HG02970 (cell line): ENCODE measurements around the gene CTNS.

Source experiments
- ATAC-seq: cut with Tn5 transposase; IDR thresholded peaks from one replicate; pipeline ENCODE4 v1.9.1; 2021; ENCODE audit warnings: mild to moderate bottlenecking, moderate library complexity, moderate number of reproducible peaks; ENCODE audit not compliant: unreplicated experiment, low FRiP score

The CTNS gene

DNA sequence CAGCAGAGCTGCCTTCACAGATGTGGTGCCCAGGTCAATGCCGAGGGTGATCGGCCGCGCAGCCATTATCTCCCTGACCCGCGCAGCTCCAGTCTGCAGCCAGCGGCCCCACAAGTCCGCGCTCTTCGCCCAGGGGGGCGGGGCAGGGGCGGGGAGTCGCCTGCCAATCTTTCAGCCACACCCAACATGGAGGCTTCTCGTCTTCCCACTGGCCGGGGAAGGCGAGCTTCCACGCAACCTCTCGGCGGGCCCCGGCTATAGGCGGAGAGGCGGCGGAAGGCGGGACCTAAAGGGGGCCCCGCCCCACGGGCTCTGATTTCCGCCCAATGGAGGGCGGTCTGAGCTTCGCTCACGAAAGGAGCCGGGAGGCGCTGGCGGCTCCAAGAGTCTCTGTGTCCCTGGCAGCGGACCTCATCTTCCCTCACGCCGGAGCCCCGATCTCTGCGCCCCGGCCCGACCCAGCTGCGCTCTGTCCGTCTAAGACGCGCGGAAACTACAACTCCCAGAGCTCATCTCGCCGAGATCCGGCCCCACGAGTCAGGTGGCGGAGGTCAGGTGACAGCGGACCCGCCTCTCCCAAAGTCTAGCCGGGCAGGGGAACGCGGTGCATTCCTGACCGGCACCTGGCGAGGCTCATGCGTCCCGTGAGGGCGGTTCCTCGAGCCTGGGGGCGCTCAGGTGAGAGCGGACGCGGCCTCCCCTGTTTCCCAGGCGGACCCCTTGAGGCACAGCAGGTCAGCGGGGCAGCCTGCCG lies at the start of gene CTNS, which contains the start of gene SHPK:
TSS of gene CTNS (plus strand) at position 607 of the 754 bp plus-strand sequence. CDS start 3,447 bp downstream, outside the sequence.
TSS of gene SHPK (minus strand) at position 97 of the 754 bp plus-strand sequence. CDS start at position 66, 31 bp downstream.
- peak; percentile 96 for ATAC-seq

DNA sequence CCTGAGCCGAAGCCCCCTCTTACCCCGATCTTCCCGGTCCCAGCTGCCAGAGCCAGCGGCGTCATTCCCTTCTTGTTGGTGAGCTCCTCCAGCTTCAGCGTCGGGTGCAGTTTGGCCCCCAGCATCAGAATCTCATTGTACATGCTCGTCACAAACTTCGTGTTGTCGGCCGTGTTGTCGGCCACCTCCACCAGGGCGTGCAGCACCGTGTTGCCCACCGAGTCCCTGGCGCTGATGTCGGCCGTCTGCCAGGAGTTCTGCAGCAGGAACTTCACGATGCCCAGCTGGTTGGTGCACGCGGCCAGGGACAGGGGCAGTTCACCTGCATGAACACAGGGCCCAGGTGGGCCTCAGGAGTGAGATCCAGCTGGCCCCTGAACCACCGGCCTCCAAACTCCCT lies 46.8 kb upstream of the CTNS start:
- no peak for ATAC-seq

DNA sequence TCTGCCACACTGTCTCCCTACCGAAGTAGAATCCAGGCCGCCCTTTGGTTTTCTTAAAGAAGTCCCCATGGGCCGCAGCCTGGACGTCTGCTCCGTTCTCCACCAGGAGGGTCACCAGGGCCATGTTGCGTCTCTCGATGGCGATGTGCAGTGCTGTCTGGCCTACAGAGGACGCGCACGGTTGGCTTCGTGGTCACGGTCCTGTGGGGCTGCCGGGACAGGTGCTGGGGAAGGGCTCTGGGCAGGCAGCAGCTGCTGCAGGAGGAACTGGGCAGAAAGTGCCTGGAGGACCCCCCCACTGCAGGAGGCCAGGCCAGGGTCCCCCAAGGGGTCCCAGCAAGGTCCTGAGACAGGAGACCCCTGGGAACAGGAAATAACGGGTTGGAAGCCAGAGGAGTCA lies 46.3 kb upstream of the CTNS start:
- no peak for ATAC-seq

DNA sequence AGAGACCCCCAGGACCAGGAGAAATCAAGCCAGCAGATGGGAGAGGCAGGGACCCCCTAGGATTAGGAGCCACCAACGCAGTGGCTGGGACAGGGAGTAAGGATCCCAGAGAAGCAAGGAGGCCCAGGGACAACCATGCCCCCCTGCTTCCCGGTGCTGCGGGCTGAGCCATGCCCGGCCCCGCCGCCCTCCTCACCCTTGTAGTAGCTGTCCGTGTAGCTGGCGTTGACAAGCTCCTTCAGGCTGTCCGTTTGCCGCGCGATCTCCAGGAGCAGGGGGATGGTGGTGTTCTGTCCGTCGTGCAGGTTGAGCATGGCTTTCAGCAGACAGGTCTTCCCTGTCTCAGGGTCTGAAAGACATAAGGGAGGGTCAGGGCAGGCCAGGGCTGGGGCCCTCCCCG lies 45.8 kb upstream of the CTNS start:
- no peak for ATAC-seq

DNA sequence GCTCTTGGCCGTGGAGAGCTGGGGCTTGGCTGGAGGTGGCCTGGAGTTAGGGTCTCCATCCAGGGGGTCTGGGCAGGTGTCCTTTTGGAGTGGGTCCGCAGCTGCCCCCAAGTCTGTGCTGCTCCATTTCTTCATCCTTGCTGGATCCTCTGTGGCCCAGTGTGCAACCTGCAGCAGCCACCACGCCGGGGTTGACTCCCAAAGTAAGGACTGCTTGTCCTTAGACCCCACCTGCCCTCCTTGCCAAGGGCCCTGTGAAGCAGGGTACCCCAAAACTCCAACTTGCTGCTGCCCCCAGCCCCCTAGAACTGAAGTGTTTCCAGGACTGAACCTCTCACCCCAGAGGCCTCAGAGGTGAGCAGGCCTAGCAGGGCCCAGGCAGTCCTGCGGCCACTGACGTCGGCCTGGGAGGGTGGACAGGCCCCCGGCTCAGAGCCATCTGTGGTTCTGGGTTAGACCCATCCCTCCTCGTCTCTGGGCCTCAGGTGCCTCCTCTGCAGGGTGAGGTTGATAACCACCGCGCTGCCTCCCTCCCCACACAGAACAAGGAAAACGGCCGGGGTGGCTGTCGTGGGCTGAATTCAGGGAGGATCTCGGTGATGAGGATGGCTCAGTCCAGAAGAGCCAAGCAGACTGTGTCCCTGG lies 44.2 kb upstream of the CTNS start:
- ATAC-seq = no peak

DNA sequence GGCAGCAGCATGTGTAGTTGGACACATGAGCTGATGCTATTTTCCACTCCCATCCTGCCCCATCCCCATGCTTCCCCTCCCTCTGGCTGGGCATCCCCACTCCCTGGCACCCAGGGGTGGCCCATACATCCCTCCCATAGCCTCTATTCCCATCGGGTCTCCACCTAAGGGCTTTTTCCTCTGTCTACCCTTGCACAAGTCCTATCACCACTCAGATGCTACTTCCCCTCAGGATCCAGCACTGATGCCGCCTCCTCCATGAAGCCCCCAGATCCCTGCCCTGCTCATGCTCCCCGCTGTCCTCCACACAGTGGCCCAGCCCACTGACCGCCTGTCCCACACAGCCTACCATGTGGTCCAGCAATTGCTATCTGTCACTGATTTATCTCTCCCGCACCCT lies 43.2 kb upstream of the CTNS start:
- ATAC-seq = no peak

DNA sequence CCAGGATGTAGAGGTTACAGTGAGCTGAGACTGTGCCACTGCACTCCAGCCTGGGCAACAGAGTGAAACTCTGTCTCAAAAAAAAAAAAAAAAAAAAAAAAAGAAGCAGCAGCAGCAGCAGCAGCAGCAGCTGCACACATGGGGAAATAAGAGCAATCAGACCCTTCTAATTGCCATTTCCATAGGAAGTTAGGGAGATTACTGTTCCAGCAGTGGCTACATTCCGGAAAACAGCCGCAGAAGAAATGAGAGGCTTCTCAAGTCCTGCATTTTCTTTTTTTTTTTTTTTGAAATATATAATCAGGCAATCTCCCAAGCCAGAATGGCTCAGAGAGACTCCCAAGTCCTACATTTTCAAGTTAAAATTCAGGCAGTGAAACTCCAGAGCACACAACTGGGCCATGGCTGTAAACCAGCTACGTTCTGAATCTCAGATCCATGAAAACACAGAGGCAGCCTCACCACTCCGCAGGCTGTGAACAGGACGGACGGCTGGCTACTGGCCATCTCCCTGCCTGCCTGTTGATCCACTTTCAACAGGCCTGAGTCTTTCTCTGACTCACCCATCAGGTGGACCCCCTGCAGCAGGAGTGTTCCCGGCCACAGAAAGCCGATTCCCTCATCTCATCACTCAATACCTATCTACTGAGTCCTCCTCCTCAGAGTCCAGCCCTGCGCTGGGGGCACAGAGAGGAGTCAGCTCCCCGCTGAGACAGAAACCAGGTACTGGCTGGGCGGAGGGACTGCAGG lies 42.3 kb upstream of the CTNS start:
- no peak for ATAC-seq

DNA sequence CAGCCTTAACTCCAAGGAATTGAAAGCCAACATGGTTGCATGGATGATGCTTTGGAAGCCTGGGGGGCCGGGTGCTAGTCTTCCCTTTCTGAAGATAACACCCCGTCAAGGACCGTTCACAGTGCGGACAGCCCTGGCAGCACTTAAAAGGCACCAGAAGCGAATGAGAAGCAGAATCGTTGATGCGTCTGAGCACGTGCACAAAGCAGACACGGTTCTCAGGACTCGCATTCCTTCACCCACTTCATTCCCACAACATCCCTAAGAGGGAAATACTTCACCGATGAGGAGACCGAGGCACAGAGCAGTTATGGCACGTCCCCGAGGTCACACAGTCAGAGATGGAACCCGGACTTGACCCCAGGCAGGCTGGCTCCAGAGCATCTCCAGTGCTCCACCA lies 41.6 kb upstream of the CTNS start:
- ATAC-seq = no peak

DNA sequence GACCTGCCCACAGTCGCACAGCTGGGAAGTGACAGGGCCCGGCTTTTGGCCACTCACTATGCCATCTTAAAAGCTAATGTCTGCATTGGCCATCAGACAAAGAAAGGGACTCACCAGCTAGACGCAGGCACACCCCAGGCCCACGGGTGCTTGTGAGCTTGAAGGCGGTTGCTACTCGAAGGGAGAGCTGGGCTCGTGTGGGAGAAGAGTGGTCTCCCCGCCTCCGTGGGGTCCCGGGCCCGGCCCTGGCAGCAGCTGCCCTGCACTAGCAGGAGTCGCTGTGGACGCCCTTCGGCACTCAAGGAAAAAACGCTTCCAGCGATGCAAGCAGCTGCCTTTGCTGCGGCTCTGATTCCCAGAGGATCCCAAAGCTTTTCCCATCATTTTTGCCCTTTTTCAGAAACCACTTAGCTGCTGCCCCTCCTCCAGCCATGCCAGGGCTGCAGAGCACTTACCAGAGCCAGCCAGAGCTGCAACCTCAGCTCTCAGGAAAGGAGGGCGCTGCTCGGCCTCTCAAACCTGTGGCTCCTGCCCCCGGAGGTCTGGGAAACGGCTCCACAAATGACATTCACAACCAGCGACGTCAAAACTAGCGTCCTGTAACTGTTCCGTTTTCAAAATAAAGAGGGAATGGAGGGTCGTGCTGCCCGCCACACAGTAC lies 39.6 kb upstream of the CTNS start:
- ATAC-seq = no peak

DNA sequence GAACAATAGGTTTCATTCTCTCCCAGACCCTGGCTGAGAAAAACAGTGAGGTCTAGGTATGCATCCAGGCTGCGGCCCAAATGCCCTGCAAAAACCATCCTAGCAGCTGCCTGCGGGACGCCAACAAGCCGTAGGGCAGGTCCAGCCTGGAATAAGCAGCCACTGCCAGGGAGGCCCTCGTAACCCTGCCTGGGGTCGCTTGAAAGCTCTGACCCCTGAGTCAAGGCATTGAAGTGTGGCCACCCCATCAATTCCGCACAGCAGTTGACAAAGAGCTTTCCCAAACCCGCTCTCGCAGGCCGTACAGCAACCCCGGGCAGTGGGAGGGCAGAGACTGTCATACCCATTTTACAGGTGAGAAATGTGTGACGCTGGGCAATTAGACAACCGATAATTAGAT lies 38.5 kb upstream of the CTNS start:
- ATAC-seq = no peak

DNA sequence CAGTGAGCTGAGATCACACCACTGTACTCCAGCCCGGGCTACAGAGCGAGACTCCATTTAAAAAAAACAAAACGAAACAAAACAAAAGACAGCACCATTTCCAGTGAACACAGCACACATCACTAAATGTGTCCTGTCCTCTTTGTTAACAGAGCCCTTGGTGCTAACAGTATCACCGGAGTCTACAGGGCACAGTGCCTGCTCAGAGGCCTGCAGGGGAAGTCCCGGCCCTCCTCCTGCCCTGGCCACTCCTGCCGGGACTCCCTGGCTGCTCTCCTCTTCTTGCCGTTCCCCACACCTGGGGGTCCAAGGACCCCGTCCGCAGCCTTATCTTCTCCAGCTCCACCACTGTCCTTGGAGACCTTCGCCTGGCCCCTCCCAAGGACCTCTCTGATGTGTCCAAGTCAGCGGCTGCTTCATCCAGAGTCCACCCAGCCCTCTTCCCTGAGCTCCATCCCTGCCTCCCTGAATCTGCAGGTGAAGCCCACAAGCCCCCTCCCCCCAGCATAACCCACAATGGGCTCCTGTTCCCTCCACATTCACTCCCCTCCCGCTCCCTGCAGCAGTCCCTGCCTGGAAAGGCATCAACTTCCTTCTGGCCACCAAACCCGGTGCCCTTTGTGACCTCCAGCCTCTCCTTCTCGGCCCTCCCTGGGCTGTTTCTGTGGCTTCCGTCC lies 35.9 kb upstream of the CTNS start:
- ATAC-seq = no peak

DNA sequence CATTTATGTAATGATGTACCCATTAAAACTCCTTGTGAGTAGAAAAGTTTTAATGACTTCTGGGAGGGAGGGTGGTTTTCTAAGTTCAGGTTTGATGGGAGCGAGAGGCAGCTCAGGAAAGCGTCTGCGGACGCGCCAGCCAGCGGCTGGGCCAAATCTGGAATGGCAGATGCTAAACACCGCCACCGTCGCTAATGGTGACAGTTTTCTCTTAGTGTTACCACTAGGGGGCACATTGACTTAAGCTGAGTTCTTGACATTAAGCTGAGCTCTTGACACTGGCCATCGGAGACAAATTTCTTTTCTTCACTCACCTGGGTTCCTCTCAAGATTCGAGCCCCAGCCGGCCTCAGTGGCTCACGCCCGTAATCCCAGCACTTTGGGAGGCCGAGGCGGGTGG lies 34.1 kb upstream of the CTNS start:
- ATAC-seq = no peak

DNA sequence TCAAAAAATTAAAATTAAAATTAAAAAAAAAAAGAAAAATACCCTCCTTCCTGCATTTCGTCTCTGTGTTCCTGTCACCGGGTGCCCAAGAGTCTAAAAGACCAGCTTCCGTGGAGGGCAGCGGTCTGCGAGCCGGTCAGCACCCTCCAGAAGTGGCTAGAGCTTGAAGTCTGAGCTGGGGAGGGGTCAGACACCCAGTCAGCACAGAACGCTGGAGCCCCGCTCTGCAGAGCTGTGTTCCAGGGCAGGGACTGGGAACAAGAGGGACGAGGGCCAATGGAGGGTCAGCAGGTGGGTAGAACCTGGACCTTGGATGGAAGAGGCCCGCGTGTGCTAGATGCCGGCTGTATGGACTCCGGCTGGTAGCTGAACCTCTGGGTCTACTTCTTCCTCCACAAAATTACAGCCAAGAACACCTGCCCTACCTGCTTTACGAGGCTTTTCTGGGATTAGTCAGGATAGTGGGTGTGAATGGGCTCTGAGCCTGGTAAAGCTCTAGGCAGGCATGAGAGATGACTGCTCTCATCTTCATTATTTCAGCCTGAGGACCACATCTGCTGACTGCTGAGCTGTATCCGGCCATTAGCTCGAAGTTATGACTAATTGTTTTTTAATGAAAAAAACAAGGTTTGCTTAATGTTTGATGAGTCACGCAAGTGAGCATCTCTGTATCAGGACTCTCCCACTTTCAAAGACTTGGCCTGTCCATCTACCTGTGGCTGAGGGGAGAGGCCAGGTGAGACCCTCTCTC lies 33.3 kb upstream of the CTNS start:
- ATAC-seq = no peak

DNA sequence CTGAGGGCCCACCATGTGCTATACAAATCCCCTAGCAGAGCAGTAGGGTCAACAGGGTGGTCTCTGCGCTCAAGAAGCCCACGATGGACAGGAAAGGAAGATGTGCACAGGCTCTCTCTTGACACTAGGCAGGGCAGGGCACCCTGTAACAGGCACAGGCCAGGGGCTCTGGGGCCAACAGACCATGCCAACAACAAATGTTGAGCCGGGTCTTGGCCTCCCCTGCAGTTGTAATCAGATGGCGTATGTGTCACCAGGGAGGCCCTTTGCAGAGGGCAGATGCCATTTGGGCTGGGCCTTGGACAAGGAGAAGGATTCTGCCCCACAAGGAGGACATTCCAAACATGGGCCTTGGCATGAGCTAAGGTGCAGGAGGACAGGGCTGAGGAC lies 32.7 kb upstream of the CTNS start:
- no peak for ATAC-seq

DNA sequence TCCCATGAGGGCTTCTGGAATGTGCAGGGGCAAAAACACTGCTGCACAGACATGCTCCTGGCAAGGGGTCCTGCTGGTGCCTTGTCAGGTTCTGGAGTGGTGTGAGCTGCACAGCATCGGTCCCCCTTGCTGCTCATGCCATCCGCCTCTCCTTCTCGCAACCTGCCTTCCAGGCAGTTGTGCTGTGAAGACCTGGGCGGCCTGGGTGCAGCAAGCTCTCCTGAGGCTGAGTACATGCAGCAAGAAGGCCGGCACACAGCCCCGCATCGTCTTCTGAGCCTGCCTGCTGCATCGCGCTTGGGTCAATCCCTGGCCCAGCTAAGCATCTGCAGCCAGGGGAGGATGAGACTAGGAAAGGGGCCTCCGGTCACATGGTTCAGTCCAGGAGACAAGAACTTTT lies 26.9 kb upstream of the CTNS start:
- no peak for ATAC-seq

DNA sequence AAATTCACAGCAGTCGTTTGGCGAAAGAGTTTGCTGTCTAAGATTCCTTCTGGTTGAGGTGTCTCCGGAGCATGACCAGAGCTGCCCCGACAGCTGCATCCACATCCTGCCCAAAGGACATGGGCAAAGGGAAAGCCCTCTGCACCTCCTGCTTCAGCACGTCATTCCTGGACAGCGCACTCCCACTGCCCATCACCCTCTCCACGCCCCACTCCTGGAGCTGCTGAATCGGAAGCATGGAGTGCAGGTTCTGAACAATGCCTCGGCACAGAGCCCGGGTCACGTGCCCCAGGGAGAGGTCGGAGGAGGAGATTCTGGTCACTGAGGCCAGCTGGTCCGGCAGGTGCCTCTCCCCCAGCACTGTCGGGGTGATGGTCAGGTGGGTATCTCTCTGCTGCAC lies 26.0 kb upstream of the CTNS start:
- no peak for ATAC-seq

DNA sequence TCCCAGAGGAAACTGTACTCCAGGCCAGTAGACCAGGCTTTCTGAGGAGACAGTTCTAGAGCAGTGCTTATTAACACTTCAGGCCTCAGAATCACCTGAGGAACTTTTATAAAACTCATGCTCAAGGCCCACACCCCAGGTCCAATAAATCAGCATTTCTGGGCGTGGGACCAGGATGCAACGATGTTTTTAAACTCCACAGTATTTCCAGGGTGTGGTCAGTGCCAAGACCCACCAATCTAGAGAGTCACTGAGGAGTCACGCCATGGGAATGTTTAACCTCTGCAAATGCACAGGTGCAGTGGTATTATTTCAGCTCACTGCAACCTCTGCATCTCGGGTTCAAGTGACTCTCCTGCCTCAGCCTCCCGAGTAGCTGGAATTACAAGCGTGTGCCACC lies 23.4 kb upstream of the CTNS start:
- ATAC-seq = no peak

DNA sequence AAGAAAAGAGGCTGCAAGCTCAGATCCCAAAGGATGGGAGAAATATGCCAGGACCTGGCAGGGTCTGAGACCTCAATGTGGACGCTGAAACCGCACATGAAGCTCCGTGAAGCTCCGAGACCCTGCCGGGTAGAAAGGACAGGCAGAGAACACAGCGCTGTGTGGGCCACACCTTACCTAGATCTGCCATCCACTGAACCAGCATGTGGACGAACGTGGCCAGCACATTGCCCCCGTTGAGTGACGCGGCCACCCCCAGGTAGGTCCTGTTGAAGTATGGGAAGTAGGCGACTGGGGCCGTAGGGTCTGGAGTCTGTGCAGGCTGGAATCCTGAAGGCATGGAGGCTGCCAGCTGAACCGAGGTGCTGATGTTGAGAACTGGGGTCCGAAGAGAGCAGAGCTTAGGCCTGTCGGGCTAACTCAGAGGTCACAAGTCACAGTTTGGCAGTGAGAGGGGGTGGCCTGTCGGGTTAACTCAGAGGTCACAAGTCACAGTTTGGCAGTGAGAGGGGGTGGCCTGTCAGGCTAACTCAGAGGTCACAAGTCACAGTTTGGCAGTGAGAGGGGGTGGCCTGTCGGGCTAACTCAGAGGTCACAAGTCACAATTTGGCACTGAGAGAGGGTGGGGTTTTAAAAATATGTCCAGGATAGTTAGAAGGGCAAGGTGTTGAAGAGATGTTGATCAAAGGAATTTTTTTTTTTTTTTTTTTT lies 21.2 kb upstream of the CTNS start:
- ATAC-seq = no peak

DNA sequence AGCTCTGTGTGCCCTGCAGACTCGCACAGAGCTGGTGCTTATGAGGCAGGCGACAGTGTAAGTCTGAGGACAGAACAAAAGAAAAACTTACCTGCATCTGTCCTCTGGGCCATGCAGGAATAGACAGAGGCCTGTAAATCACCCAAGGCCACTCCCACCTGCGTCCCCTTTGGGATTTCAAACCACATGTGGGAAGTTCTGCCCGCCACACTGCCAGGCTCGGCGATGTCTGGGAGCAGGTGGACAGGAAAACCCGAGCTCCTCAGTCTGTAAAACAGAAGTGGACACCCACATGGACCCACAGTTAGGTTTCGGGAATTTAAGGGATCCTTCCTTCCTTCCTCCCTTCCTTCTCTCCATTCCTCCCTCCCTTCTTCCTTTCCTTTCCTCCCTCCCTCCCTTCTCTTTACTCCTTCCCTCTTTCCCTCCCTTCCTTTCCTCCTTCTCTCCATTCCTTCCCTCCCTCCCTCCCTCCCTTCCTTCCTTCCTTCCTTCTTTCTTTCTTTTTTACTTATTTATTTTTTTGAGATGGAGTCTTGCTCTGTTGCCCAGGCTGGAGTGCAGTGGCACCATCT lies 15.3 kb upstream of the CTNS start:
- ATAC-seq = no peak
